ENCODE results near the gene PLEKHG2.

Gene PLEKHG2

DNA sequence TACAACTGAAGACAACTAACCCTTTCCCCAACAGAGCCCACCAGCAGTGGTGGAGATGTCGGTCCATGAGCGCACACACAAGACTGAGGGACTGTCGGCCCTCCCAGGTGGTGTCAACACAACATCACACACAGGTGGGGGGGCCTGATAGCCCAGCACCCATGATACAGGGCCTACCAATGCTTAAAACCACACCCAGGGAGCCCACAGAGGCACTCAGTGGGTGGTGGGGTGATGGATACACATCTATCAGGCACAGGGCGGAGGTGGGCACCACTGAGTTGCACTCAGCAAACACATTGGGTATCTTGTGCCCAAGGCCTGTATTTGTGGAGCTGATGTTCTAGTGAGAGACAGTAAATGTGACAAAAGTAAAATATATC lies 12.8 kb upstream of the PLEKHG2 start:
- Histone ChIP-seq H2AK5ac (ENCODE audit: low read length) (no peak overlapping the region), H3K9ac (ENCODE audit: low read length) (no peak overlapping the region), H3K36me3 (ENCODE audit: control insufficient read depth, insufficient read depth, low read length) (no peaks in the 10 kb centered on the region), H4K5ac (ENCODE audit: low read length) (no peak overlapping the region), H4K8ac (ENCODE audit: low read depth, low read length) (no peak overlapping the region), H3K4me2 (ENCODE audit: low read length) (no peak overlapping the region), H3K4ac (ENCODE audit: low read depth, low read length) (no peak overlapping the region), H3K18ac (ENCODE audit: low read length) (no peak overlapping the region), H2BK5ac (ENCODE audit: low read length) (no peak overlapping the region), H3K56ac (ENCODE audit: low read length) (no peak overlapping the region), H2BK15ac (replicated peaks; ENCODE audit: low read depth) (no peak overlapping the region), H3K23ac (ENCODE audit: low read length) (no peak overlapping the region), H2BK120ac (ENCODE audit: low read depth, low read length) (no peak overlapping the region), H3K27me3 (ENCODE audit: insufficient read depth, low read length, poor library complexity) (no peaks in the 10 kb centered on the region), H3K27ac (ENCODE audit: low read depth, low read length) (no peak overlapping the region), H3K79me2 (ENCODE audit: control insufficient read depth, insufficient read depth, low read length) (no peaks in the 10 kb centered on the region), H3K4me1 (ENCODE audit: control insufficient read depth, low read depth, low read length) (peaks cover 12% of the 10 kb centered on the region), H3K4me3 (ENCODE audit: low read length) (no peak overlapping the region), H3K79me1 (ENCODE audit: low read length) (no peaks in the 10 kb centered on the region)
- no peak for DNase-seq
- no CpG with 5 or more reads among the region's 4 CpGs for WGBS (ENCODE audit: extremely low coverage, insufficient coverage, low lambda C conversion rate)

DNA sequence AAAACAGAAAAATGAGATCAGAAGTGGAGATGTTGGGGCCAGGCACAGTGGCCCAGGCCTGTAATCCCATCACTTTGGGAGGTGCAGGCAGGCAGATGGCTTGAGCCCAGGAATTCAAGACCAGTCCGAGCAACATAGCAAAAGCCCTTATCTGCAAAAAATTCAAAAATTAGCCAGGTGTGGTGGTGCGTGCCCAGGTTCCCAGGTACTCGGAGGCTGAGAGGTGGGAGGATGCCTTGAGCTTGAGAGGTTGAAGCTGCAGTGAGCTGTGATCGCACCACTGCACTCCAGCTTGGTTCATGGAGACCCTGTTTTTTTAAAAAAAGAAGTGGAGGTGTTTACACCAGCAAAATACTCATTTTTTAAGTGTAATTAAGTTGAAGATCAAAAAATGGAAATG lies 12.4 kb upstream of the PLEKHG2 start:
- Histone ChIP-seq H3K27me3 (ENCODE audit: insufficient read depth, low read length, poor library complexity) (no peaks in the 10 kb centered on the region), H3K4me2 (ENCODE audit: low read length) (no peak overlapping the region), H3K4me3 (ENCODE audit: low read length) (no peak overlapping the region), H2BK15ac (replicated peaks; ENCODE audit: low read depth) (no peak overlapping the region), H3K27ac (ENCODE audit: low read depth, low read length) (no peak overlapping the region), H3K18ac (ENCODE audit: low read length) (no peak overlapping the region), H3K56ac (ENCODE audit: low read length) (no peak overlapping the region), H3K23ac (ENCODE audit: low read length) (no peak overlapping the region), H4K8ac (ENCODE audit: low read depth, low read length) (no peak overlapping the region), H3K79me2 (ENCODE audit: control insufficient read depth, insufficient read depth, low read length) (no peaks in the 10 kb centered on the region), H4K5ac (ENCODE audit: low read length) (no peak overlapping the region), H3K4me1 (ENCODE audit: control insufficient read depth, low read depth, low read length) (peaks cover 12% of the 10 kb centered on the region), H2BK5ac (ENCODE audit: low read length) (no peak overlapping the region), H3K4ac (ENCODE audit: low read depth, low read length) (no peak overlapping the region), H3K79me1 (ENCODE audit: low read length) (no peaks in the 10 kb centered on the region), H3K36me3 (ENCODE audit: control insufficient read depth, insufficient read depth, low read length) (no peaks in the 10 kb centered on the region), H2AK5ac (ENCODE audit: low read length) (no peak overlapping the region), H2BK120ac (ENCODE audit: low read depth, low read length) (no peak overlapping the region), H3K9ac (ENCODE audit: low read length) (no peak overlapping the region)
- no peak for DNase-seq
- no CpG with 5 or more reads among the region's 4 CpGs for WGBS (ENCODE audit: extremely low coverage, insufficient coverage, low lambda C conversion rate)

GRCh38 chr19:39401070-39401548 lies 11.4 kb upstream of the PLEKHG2 start:
- Histone ChIP-seq H4K8ac (ENCODE audit: low read depth, low read length) (no peak overlapping the region), H4K5ac (ENCODE audit: low read length) (no peak overlapping the region), H3K18ac (ENCODE audit: low read length) (no peak overlapping the region), H2BK5ac (ENCODE audit: low read length) (no peak overlapping the region), H2BK15ac (replicated peaks; ENCODE audit: low read depth) (no peak overlapping the region), H3K79me1 (ENCODE audit: low read length) (no peaks in the 10 kb centered on the region), H3K4me1 (ENCODE audit: control insufficient read depth, low read depth, low read length) (peaks cover 12% of the 10 kb centered on the region), H2BK120ac (ENCODE audit: low read depth, low read length) (no peak overlapping the region), H3K79me2 (ENCODE audit: control insufficient read depth, insufficient read depth, low read length) (no peaks in the 10 kb centered on the region), H3K56ac (ENCODE audit: low read length) (peak overlapping the region; percentile 87), H3K23ac (ENCODE audit: low read length) (no peak overlapping the region), H3K4me2 (ENCODE audit: low read length) (no peak overlapping the region), H3K4me3 (ENCODE audit: low read length) (no peak overlapping the region), H2AK5ac (ENCODE audit: low read length) (peak overlapping the region; percentile 43), H3K9ac (ENCODE audit: low read length) (peak overlapping the region; percentile 28), H3K27me3 (ENCODE audit: insufficient read depth, low read length, poor library complexity) (no peaks in the 10 kb centered on the region), H3K36me3 (ENCODE audit: control insufficient read depth, insufficient read depth, low read length) (no peaks in the 10 kb centered on the region), H3K27ac (ENCODE audit: low read depth, low read length) (no peak overlapping the region), H3K4ac (ENCODE audit: low read depth, low read length) (no peak overlapping the region)
- WGBS (ENCODE audit: extremely low coverage, insufficient coverage, low lambda C conversion rate), result no CpG with 5 or more reads among the region's 4 CpGs
- no peak for DNase-seq

- Histone ChIP-seq H3K27ac (ENCODE audit: low read depth, low read length) (peak overlapping the region; percentile 9), H2AK5ac (ENCODE audit: low read length) (peak overlapping the region; percentile 19), H3K4me2 (ENCODE audit: low read length) (peak overlapping the region; percentile 63), H3K36me3 (ENCODE audit: control insufficient read depth, insufficient read depth, low read length) (no peaks in the 10 kb centered on the region), H3K79me2 (ENCODE audit: control insufficient read depth, insufficient read depth, low read length) (peaks cover under 1% of the 10 kb centered on the region), H4K5ac (ENCODE audit: low read length) (no peak overlapping the region), H3K79me1 (ENCODE audit: low read length) (no peaks in the 10 kb centered on the region), H3K9ac (ENCODE audit: low read length) (peak overlapping the region; percentile 67), H3K27me3 (ENCODE audit: insufficient read depth, low read length, poor library complexity) (no peaks in the 10 kb centered on the region), H3K18ac (ENCODE audit: low read length) (no peak overlapping the region), H2BK15ac (replicated peaks; ENCODE audit: low read depth) (no peak overlapping the region), H3K23ac (ENCODE audit: low read length) (peak overlapping the region; percentile 18), H3K4me1 (ENCODE audit: control insufficient read depth, low read depth, low read length) (peaks cover 12% of the 10 kb centered on the region), H4K8ac (ENCODE audit: low read depth, low read length) (no peak overlapping the region), H2BK5ac (ENCODE audit: low read length) (no peak overlapping the region), H3K4me3 (ENCODE audit: low read length) (no peak overlapping the region), H3K56ac (ENCODE audit: low read length) (peak overlapping the region; percentile 87), H2BK120ac (ENCODE audit: low read depth, low read length) (no peak overlapping the region), H3K4ac (ENCODE audit: low read depth, low read length) (no peak overlapping the region)
- WGBS (ENCODE audit: extremely low coverage, insufficient coverage, low lambda C conversion rate), result no CpG with 5 or more reads among the region's 25 CpGs
- DNase-seq, result peak; percentile 70
Measured at GRCh38 chr19:39401549-39402345, 10.7 kb upstream of the PLEKHG2 start.

- Histone ChIP-seq H3K4me1 (ENCODE audit: control insufficient read depth, low read depth, low read length) (peaks cover 12% of the 10 kb centered on the region), H3K23ac (ENCODE audit: low read length) (no peak overlapping the region), H3K18ac (ENCODE audit: low read length) (peak overlapping the region; percentile 98), H2BK15ac (replicated peaks; ENCODE audit: low read depth) (peak overlapping the region; percentile 76), H3K4me2 (ENCODE audit: low read length) (peak overlapping the region; percentile 63), H3K36me3 (ENCODE audit: control insufficient read depth, insufficient read depth, low read length) (no peaks in the 10 kb centered on the region), H3K4ac (ENCODE audit: low read depth, low read length) (peak overlapping the region; percentile 99), H4K8ac (ENCODE audit: low read depth, low read length) (peak overlapping the region; percentile 88), H2AK5ac (ENCODE audit: low read length) (peak overlapping the region; percentile 19), H3K9ac (ENCODE audit: low read length) (peak overlapping the region; percentile 67), H2BK120ac (ENCODE audit: low read depth, low read length) (peak overlapping the region; percentile 92), H3K79me2 (ENCODE audit: control insufficient read depth, insufficient read depth, low read length) (peaks cover 9% of the 10 kb centered on the region), H3K27me3 (ENCODE audit: insufficient read depth, low read length, poor library complexity) (no peaks in the 10 kb centered on the region), H4K5ac (ENCODE audit: low read length) (no peak overlapping the region), H3K79me1 (ENCODE audit: low read length) (no peaks in the 10 kb centered on the region), H3K27ac (ENCODE audit: low read depth, low read length) (peak overlapping the region; percentile 94), H3K56ac (ENCODE audit: low read length) (peak overlapping the region; percentile 87), H3K4me3 (ENCODE audit: low read length) (peak overlapping the region; percentile 2), H2BK5ac (ENCODE audit: low read length) (peak overlapping the region; percentile 86)
- WGBS (ENCODE audit: extremely low coverage, insufficient coverage, low lambda C conversion rate), result no CpG with 5 or more reads among the region's 59 CpGs
- DNase-seq, result peak; percentile 95
Measured at GRCh38 chr19:39402346-39403300, 9.8 kb upstream of the PLEKHG2 start.
